Aorta (tissue), 5 donors: Measurements from ENCODE around the gene GRM8. TPM values are rescaled to one million over a fixed set of nuclear protein-coding genes. Genes with fewer than 3 reads are reported as not detected.

ENCODE experiments used
- ATAC-seq: fragments of 200-7000 bp; cut with Tn5 transposase; one replicate; pipeline ENCODE4 v1.9.1; 2022; ENCODE audit warnings: moderate library complexity; ENCODE audit not compliant: low FRiP score
- DNase-seq, 2 donors: peaks; one replicate each; pipeline ENCODE4 v3.0.0-alpha.2; 2020
- H3K27ac ChIP-seq, 2 donors: one replicate each; pipeline ENCODE4 v1.5.1; 2013; ENCODE audit warnings: low read length in 2 of 2, mild to moderate bottlenecking in 2 of 2, moderate library complexity in 2 of 2, control low read depth in 1 of 2, inconsistent platforms in 1 of 2, low read depth in 1 of 2
- H3K27me3 ChIP-seq, 2 donors: one replicate each; pipeline ENCODE4 v1.6.1; 2013; ENCODE audit warnings: control low read depth in 1 of 2, low read length in 1 of 2, mild to moderate bottlenecking in 1 of 2, moderate library complexity in 1 of 2; ENCODE audit not compliant: insufficient read depth in 2 of 2, control insufficient read depth in 1 of 2
- H3K36me3 ChIP-seq, 2 donors: one replicate each; pipeline ENCODE4 v1.6.1; 2013; ENCODE audit warnings: control low read depth in 1 of 2, low read length in 1 of 2, mild to moderate bottlenecking in 1 of 2; ENCODE audit not compliant: insufficient read depth in 2 of 2, control insufficient read depth in 1 of 2
- H3K4me1 ChIP-seq, 2 donors: one replicate each; pipeline ENCODE4 v1.6.1; 2013; ENCODE audit warnings: low read length in 2 of 2, control low read depth in 1 of 2, mild to moderate bottlenecking in 1 of 2, moderate library complexity in 1 of 2; ENCODE audit not compliant: insufficient read depth in 2 of 2, control insufficient read depth in 1 of 2
- H3K4me3 ChIP-seq, 2 donors: one replicate each; pipeline ENCODE4 v1.5.1; 2013; ENCODE audit warnings: low read length in 2 of 2, control low read depth in 1 of 2, mild to moderate bottlenecking in 1 of 2
- H3K9me3 ChIP-seq: one replicate; pipeline ENCODE4 v1.6.1; 2013; ENCODE audit warnings: mild to moderate bottlenecking, low read length; ENCODE audit not compliant: control insufficient read depth
- whole genome bisulfite sequencing, 2 donors: extraction: QIAGEN DNeasy Blood & Tissue Kit; methylation state at CpG; one replicate each; pipeline ENCODE4 v1.1.7; 2013; 5-methylcytosine and 5-hydroxymethylcytosine counted together
- intact Hi-C, 2 donors: fragments of 100-400 bp; cut with DNase I; formaldehyde crosslinking; loops; one replicate each; pipeline versions ENCODE4 v1.14.2 to v1.15.0; 2022
- polyA plus RNA-seq, 2 donors: library from polyadenylated mRNA; stranded (reverse); fragments of 200-250 nt; gene quantifications; one replicate each; pipeline ENCODE4 v1.2.3, GENCODE V29; 2013
- total RNA-seq, 2 donors: library from RNA; stranded (reverse); fragmentation: NEBNext Ultra II Directional; extraction: Animal tissue kit (Norgen Biotek cat#: 25700); gene quantifications; one replicate each; pipeline ENCODE4 v1.2.1, GENCODE V29; 2021
- donor health status: healthy with polysubstance abuse.
- donor health status: Bipolar disorder and iron deficiency.
- donor health status: DM: no; HTN: no; CAD: no.
- donor health status: DM: no; HTN: no; CAD: no.
- donor health status: DM: yes; HTN: yes; CAD: no.

Gene GRM8
- total and polyA plus RNA-seq, 4 donors = 0.20 TPM; not detected in 3

- H3K4me3 ChIP-seq = no peak overlapping the region
- WGBS, 2 donors = 79 to 87% methylated on average over 2 of the region's 2 CpGs
- intact Hi-C loops = no loop called here
- no peaks in the 10 kb centered on the region for H3K9me3 ChIP-seq
- H3K36me3 ChIP-seq = no peaks in the 10 kb centered on the region
- no peaks in the 10 kb centered on the region for H3K4me1 ChIP-seq
- no peak overlapping the region for H3K27ac ChIP-seq
- no peak for ATAC-seq
- no peaks in the 10 kb centered on the region for H3K27me3 ChIP-seq
- no peak for DNase-seq
Observed at GRCh38 chr7:126460664-126461063, 792.1 kb downstream of the GRM8 start.

- DNase-seq (no peak), ATAC-seq (no peak)
- 40 to 51% methylated on average over 3 of the region's 3 CpGs for WGBS, 2 donors
- no peaks in the 10 kb centered on the region for H3K36me3 ChIP-seq
- intact Hi-C loops = no loop called here
- no peak overlapping the region for H3K27ac ChIP-seq
- no peaks in the 10 kb centered on the region for H3K9me3 ChIP-seq
- no peaks in the 10 kb centered on the region for H3K4me1 ChIP-seq
- H3K27me3 ChIP-seq = no peaks in the 10 kb centered on the region
- no peak overlapping the region for H3K4me3 ChIP-seq
Observed at GRCh38 chr7:126453104-126453503, 799.6 kb downstream of the GRM8 start.

GRCh38 chr7:126450269-126450671 lies 802.5 kb downstream of the GRM8 start:
- 32 to 45% methylated on average over 4 of the region's 4 CpGs for WGBS, 2 donors
- Histone ChIP-seq H3K4me3 (no peak overlapping the region), H3K27ac (no peak overlapping the region), H3K9me3 (no peaks in the 10 kb centered on the region), H3K4me1 (no peaks in the 10 kb centered on the region), H3K36me3 (no peaks in the 10 kb centered on the region), H3K27me3 (no peaks in the 10 kb centered on the region)
- no peak for DNase-seq
- no peak for ATAC-seq
- intact Hi-C loops = no loop called here

- intact Hi-C loops = no loop called here
- H3K27ac ChIP-seq = no peak overlapping the region
- H3K4me3 ChIP-seq = no peak overlapping the region
- no peaks in the 10 kb centered on the region for H3K4me1 ChIP-seq
- no peaks in the 10 kb centered on the region for H3K36me3 ChIP-seq
- no peaks in the 10 kb centered on the region for H3K27me3 ChIP-seq
- WGBS, 2 donors = 68 to 78% methylated on average over 3 of the region's 3 CpGs
- DNase-seq (no peak), ATAC-seq (no peak)
- H3K9me3 ChIP-seq = no peaks in the 10 kb centered on the region
Observed at GRCh38 chr7:126449611-126450268, 803.0 kb downstream of the GRM8 start.

GRCh38 chr7:126447984-126448383 lies 804.8 kb downstream of the GRM8 start:
- Histone ChIP-seq H3K4me3 (no peak overlapping the region), H3K36me3 (no peaks in the 10 kb centered on the region), H3K27me3 (no peaks in the 10 kb centered on the region), H3K27ac (no peak overlapping the region), H3K9me3 (no peaks in the 10 kb centered on the region), H3K4me1 (no peaks in the 10 kb centered on the region)
- intact Hi-C loops = no loop called here
- ATAC-seq (no peak), DNase-seq (no peak)
- WGBS, 2 donors = 36% methylated on average over 2 of the region's 2 CpGs

- H3K27me3 ChIP-seq = no peaks in the 10 kb centered on the region
- DNase-seq (no peak), ATAC-seq (no peak)
- WGBS, 2 donors = 70 to 76% methylated on average over 6 of the region's 6 CpGs
- no peaks in the 10 kb centered on the region for H3K4me1 ChIP-seq
- H3K27ac ChIP-seq = no peak overlapping the region
- H3K9me3 ChIP-seq = no peaks in the 10 kb centered on the region
- H3K36me3 ChIP-seq = no peaks in the 10 kb centered on the region
- no peak overlapping the region for H3K4me3 ChIP-seq
- intact Hi-C loops = no loop called here
Observed at GRCh38 chr7:126445991-126446390, 806.8 kb downstream of the GRM8 start.

- no peak overlapping the region for H3K4me3 ChIP-seq
- H3K27ac ChIP-seq = no peak overlapping the region
- DNase-seq (no peak), ATAC-seq (no peak)
- intact Hi-C loops = no loop called here
- 97 to 99% methylated on average over 1 of the region's 1 CpG for WGBS, 2 donors
- no peaks in the 10 kb centered on the region for H3K9me3 ChIP-seq
- H3K27me3 ChIP-seq = no peaks in the 10 kb centered on the region
- no peaks in the 10 kb centered on the region for H3K36me3 ChIP-seq
- no peaks in the 10 kb centered on the region for H3K4me1 ChIP-seq
Observed at GRCh38 chr7:126443951-126444350, 808.8 kb downstream of the GRM8 start.

- DNase-seq (no peak), ATAC-seq (no peak)
- intact Hi-C loops = no loop called here
- Histone ChIP-seq H3K4me1 (no peaks in the 10 kb centered on the region), H3K27me3 (no peaks in the 10 kb centered on the region), H3K36me3 (no peaks in the 10 kb centered on the region), H3K4me3 (no peak overlapping the region), H3K27ac (no peak overlapping the region), H3K9me3 (no peaks in the 10 kb centered on the region)
- WGBS, 2 donors = 90 to 91% methylated on average over 3 of the region's 3 CpGs
Observed at GRCh38 chr7:126442908-126443307, 809.8 kb downstream of the GRM8 start.

GRCh38 chr7:126441745-126442144 lies 811.0 kb downstream of the GRM8 start:
- no peak overlapping the region for H3K4me3 ChIP-seq
- H3K36me3 ChIP-seq = no peaks in the 10 kb centered on the region
- 72 to 75% methylated on average over 2 of the region's 2 CpGs for WGBS, 2 donors
- intact Hi-C loops = no loop called here
- ATAC-seq (no peak), DNase-seq (no peak)
- H3K27me3 ChIP-seq = no peaks in the 10 kb centered on the region
- no peaks in the 10 kb centered on the region for H3K4me1 ChIP-seq
- H3K27ac ChIP-seq = no peak overlapping the region
- no peaks in the 10 kb centered on the region for H3K9me3 ChIP-seq
